GM18499 (cell line): ENCODE results near the gene PALD1.

Source experiments
- ATAC-seq: cut with Tn5 transposase; IDR thresholded peaks from one replicate; pipeline ENCODE4 v1.9.1; 2021; ENCODE audit warnings: moderate number of reproducible peaks; ENCODE audit not compliant: insufficient read depth, unreplicated experiment

Gene PALD1

GRCh38 chr10:70584909-70585544 is 106.5 kb downstream of the PALD1 start:
- no peak for ATAC-seq

- no peak for ATAC-seq
Observed at GRCh38 chr10:70585578-70586169, 107.1 kb downstream of the PALD1 start.

GRCh38 chr10:70586348-70586930 is 107.9 kb downstream of the PALD1 start:
- no peak for ATAC-seq

DNA sequence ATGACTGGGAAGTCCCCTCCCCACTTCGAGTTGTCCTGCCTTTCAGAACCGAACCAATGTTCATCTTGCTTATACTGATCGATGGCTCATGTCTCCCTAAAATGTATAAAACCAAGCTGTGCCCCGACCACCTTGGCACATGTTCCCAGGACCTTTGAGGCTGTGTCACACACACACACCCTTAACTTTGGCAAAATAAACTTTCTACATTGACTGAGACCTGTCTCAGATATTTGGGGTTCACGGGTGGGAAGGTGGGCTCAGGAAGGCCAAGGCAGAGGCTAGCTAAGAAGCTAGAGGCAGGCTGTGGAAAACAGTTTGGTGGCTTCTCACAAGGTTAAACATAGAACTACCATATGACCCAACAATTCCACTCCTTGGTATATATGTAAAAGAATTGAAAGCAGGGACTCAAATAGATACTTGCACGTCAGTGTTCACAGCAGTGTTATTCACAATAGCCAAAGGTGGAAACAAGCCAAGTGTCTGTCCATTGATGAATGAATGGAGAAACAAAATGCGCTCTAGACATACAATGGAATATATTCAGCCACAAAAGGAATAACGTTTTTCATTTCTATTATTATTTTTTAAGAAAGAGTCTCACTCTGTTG is 108.6 kb downstream of the PALD1 start:
- ATAC-seq, result peak; percentile 63

GRCh38 chr10:70588255-70588654 is 109.7 kb downstream of the PALD1 start:
- ATAC-seq, result no peak

DNA sequence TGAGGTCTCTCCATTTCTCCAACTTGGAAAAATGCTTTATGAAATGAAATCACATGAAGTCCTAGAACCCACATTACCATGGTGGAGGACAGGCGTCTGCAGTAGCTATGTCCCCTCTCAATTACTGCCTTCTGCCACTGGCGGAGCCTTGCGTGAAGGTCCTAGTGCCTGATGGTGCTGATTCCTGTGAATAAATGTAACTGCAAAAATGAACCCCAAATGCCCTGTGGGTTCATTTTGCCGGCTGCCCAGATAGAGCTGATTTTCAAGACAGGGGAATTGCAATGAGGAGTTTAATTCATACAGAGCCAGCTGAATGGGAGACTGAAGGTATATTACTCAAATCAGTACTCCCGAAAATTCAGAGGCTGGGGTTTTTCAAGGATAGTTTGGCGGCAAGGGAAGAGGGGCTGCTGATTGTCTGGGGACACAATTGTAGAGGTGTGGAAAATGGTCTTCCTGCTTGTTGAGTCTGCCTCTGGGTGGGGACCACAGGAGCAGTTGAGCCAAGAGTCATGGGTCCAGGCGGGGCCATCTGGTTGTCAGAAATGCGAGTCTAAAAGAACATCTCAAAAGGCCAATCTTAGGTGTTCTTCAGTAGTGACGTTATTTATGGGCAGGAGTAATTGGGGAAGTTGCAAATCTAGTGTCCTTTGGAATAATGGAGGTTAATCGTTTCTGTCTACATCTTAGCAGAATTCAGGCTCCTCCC is 110.4 kb downstream of the PALD1 start:
- no peak for ATAC-seq

GRCh38 chr10:70589762-70590654 is 111.4 kb downstream of the PALD1 start:
- no peak for ATAC-seq

DNA sequence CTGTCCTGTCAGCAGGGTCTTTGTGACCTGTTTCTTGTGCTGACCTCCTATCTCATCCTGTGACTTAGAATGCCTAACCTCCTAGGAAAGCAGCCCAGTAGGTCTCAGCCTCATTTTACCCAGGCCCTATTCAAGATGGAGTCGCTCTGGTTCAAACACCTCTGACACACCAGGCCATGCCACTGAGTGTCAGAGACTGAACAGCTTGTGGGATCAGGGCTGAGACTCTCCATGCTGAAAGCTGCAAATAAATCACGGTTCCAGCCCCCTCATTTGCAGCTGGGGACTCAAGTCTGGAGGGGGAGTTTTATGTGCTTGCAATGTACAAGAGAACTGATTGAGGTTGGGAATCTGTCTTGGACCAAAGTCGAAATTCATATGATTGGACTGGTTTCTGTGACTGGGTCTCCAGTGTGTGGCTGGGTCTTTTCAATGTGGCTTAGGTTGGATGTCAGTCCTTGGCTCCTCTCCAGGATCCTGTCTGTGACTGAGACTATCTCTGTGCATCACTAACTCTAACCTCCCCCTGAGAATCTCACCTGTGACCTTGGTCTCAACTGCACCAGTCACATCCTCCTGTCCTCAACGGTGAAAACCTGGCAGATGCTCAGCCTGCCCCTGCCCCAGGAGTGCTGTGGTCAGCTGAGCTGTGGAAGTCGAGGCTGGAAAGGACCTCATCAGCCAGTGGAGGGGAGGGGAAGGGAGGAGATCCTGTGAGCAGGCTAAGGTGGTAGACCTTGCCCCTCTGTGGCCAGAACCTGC is 112.3 kb downstream of the PALD1 start:
- ATAC-seq, result no peak

DNA sequence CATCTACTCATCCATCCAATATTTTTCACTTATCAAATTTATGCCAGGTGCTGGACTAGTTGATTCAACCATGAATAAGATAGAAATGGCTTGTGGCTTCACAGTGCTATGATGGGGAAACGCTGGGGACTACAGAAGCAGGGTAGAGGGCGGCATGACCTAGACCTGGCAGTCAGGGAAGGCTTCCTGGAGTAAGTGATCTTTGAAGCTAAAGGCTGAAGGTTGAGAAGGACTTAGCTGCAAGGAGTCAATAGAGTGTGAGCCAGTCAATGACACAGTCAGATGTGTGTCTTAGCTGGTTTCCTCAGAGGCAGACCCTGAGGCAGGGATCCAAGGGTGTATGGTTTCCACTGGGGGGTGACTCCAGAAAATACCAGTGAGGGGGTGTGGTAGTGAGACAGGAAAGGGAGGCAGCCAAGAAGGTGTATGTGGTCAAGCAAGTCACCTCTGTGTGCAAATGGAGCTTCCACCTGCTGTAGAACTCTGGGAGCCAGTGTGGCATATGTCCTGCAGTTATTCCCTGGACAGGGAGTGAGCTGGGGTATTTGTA is 113.7 kb downstream of the PALD1 start:
- ATAC-seq, result no peak

DNA sequence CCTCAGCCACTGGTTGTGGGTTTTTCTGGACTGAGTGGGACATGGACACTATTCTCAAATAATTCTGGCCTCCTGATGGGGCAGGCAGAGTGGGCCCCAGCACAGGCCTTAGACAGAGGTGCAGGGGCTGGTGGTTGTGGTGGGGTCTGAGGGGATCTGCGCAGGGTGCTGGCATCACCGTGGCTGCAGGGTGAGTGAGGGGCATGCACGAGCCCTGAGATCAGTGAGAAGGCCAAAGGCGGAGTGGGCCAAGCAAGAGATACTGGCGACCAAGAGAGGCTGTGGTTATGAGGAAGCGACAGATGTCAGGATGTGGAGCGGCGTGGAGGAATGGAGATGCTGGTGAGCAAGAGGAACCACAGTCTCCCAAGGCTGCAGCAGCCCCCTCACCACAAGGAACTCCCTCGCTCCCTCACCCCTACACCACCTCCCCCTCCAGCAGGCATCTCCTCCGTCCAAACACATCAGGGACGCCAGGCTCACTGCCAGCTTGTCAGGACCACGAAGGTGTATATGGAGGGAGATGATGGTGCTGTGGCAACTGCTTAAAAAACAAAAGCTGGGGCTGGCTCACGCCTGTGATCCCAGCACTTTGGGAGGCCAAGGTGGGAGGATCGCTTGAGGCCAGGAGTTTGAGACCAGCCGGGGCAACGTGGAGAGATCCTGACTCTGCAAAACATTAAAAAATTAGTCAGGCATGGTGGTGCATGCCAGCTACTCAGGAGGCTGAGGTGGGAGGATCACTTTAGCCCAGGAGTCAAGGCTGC is 114.4 kb downstream of the PALD1 start:
- no peak for ATAC-seq

- no peak for ATAC-seq
Observed at GRCh38 chr10:70593513-70593890, 114.9 kb downstream of the PALD1 start.

DNA sequence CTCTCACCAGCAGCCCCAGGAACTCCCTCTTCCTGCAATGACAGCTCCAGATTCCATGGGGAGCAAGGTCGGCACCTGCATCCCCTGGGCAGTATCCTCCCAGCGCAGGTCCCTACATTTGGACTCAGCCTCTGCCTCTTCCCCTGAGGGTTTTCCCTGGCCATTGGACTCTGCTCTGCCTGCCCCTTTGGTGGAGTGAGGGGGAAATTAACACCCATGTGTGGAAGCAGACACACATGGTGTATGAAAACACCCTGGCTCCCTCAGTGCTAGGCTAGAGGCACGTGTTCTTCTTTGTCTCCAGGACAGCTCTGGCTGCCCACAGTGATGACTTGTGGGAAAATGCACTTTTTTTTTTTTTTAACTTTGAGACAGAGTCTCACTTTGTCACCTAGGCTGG is 115.6 kb downstream of the PALD1 start:
- no peak for ATAC-seq

- no peak for ATAC-seq
Observed at GRCh38 chr10:70595566-70596016, 117.0 kb downstream of the PALD1 start.

- ATAC-seq, result no peak
Observed at GRCh38 chr10:70596110-70596798, 117.7 kb downstream of the PALD1 start.

- ATAC-seq, result no peak
Observed at GRCh38 chr10:70596860-70597809, 118.6 kb downstream of the PALD1 start.
